ENCODE results near the gene THY1.
"Not testable (repeated sequence)": the region's sequence is repeated elsewhere in the genome, so short reads cannot be mapped to it uniquely, and the experiment has no call there.

THY1 gene

GRCh38 chr11:119445850-119446249 is 22.9 kb upstream of the THY1 start:
- no peak for DNase-seq (ENCODE audit: low read depth)

GRCh38 chr11:119445379-119445778 is 22.4 kb upstream of the THY1 start:
- DNase-seq (ENCODE audit: low read depth), result no peak

DNA sequence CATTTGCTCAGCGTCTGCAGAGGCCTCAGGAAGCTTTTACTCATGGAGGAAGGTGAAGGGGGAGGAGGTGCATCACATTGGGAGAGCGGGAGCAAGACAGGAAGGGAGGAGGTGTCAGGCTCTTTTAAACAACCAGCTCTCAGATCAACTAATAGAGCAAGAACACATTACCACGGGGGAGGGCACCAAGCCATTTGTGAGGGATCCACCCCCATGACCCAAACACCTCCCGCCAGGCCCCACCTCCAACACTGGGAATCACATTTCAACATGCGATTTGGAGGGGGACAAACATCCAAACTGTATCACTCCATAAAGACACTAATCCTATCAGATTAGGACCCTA is 18.9 kb upstream of the THY1 start:
- DNase-seq (ENCODE audit: low read depth), result no peak

- DNase-seq (ENCODE audit: low read depth), result no peak
These were observed 15.6 kb upstream of the THY1 start for GRCh38 chr11:119438599-119438998.

DNA sequence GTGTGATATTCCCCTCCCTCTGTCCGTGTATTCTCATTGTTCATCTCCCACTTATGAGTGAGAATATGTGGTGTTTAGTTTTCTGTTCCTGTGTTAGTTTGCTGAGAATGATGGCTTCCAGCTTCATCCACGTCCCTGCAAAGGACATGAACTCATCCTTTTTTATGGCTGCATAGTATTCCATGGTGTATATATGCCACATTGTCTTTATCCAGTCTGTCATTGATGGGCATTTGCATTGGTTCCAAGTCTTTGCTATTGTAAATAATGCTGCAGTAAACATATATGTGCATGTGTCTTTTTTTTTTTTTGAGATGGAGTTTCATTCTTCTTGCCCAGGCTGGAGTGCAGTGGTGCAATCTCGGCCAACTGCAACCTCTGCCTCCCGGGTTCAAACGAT is 14.5 kb upstream of the THY1 start:
- not testable (repeated sequence) for DNase-seq (ENCODE audit: low read depth)

DNA sequence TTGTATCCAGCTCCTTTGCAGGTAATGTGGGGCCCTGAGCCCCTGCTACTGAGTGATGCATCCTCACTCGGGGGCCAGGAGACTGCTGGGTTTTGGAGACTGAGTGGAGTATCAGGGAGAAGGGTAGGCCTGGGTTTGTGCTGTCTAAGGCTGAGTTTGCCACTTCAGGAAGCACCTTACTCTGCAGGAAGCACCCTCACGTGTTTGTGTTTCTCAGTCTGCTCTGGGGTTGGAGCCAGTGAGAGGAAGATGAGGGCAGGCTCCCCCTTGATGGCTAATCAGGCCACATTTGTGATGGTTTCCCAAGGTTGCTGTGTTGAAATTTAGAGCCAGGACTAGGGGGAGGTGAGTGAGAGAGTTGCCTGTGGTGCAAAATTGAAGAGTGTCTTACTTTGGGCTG is 13.7 kb upstream of the THY1 start:
- DNase-seq (ENCODE audit: low read depth), result no peak

GRCh38 chr11:119436093-119436492 is 13.1 kb upstream of the THY1 start:
- DNase-seq (ENCODE audit: low read depth), result no peak

DNA sequence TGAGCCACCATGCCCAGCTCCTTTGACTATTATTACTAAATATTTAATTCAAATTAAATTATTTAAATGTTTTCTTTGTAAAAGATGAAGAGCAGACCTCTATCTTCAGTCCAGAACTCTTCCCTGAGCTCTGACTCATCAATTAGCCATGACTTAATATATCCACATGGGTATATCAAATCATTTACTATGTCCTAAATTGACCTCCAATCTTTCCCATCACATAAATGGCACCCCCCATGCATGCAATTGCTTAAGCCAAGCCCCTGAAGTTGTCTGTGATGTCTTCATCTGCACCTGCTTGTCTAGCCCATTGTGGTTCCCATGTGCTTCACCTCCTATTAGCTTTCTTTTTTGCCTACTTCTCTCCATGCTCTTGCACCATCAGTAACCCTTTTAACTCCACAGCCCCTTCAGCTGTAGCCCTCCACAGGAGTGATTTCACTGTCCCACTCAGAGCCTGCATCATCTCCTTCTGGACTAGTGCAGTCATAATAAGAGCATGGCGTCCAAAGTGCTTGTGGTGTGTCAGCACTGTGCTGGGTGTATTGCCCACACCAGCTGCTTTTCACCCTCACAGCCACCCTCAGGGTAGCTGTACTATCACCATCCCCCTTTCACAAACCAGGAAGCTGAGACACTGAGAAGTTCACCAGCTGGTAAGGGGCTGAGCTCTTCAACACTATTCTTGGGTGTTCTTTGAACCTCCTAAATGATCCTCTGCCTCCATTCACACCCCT is 11.8 kb upstream of the THY1 start:
- no peak for DNase-seq (ENCODE audit: low read depth)

DNA sequence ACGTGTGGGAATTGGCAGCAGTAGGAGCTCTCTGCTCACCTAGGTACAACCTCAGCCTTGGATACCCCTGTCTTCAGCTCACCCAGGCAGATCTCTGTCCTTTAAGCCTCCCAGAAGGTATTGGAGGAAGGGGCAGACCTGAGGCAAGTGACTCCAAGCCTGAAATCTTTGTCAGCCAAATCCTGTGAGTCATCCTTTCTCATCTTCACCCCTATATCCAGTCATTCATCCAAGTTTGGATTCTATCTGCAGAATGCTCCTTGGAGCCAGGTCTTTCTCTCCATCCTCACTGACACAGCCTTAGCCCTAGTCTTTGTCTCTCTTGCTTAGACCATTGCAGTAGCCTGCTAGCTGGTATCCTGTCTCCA is 10.4 kb upstream of the THY1 start:
- DNase-seq (ENCODE audit: low read depth), result no peak

- peak; percentile 80 for DNase-seq (ENCODE audit: low read depth)
These were observed 9.7 kb upstream of the THY1 start for GRCh38 chr11:119432484-119433357.

GRCh38 chr11:119431523-119431922 is 8.6 kb upstream of the THY1 start:
- DNase-seq (ENCODE audit: low read depth), result no peak

GRCh38 chr11:119427279-119427678 is 4.3 kb upstream of the THY1 start:
- DNase-seq (ENCODE audit: low read depth), result peak; percentile 58

GRCh38 chr11:119426142-119426541 is 3.2 kb upstream of the THY1 start:
- DNase-seq (ENCODE audit: low read depth), result no peak

GRCh38 chr11:119424775-119425174 is 1.8 kb upstream of the THY1 start:
- DNase-seq (ENCODE audit: low read depth), result no peak

DNA sequence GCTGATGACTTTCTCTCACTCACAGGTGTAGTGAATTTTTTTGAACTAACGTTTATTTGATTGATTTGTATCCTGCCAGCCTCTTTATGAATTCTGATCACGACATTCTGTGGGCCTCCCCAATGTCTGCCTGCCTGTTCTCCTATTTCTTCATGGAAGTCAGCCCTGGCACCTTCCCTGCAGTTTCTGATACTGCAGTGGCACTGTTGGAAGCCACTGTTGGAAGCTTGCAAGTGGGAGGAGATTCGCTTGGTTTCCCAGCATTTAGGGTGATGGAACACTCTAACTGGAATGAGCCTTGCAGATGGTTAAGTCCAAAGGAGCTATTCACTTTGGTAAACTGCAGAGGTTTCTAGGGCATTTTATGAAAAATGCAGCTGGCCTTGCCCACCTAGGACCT is 1.3 kb upstream of the THY1 start:
- no peak for DNase-seq (ENCODE audit: low read depth)

DNA sequence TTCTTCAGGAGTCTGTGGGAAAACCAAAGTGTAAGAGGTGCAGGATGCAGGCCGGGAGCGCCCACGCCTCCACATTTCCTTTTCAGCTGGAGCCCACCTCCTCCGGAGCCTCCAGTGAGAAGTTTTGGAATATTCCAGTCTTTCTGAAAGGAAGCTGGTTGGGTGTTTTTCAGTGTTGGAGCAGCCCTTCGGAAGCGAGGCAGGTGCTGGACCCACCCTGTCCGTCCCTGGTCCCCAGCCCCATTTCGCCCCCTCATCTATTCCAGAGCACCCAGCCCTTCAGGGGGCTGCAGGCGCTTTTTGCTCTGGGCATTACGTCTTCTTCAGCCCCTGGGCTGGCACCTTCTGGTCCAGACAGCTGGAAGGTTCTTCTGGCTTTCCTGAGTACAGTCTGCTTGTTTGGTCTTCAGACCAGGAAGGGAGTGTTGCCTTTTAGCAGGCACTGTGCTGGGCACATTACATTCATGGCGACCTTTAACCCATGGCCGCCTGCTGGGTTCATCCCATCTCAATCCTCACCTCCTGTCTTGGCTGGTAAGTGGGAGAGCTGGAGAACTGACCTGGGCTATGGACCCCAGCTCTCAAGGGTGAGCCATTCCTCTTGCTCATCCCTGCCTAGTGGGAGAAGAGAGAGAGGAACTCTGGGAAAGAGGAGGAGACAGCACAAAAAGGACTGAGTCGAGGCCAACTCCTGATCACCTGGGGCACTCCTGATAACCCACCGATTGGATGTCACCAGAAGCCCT is 710 bp upstream of the THY1 start:
- DNase-seq (ENCODE audit: low read depth), result no peak

DNA sequence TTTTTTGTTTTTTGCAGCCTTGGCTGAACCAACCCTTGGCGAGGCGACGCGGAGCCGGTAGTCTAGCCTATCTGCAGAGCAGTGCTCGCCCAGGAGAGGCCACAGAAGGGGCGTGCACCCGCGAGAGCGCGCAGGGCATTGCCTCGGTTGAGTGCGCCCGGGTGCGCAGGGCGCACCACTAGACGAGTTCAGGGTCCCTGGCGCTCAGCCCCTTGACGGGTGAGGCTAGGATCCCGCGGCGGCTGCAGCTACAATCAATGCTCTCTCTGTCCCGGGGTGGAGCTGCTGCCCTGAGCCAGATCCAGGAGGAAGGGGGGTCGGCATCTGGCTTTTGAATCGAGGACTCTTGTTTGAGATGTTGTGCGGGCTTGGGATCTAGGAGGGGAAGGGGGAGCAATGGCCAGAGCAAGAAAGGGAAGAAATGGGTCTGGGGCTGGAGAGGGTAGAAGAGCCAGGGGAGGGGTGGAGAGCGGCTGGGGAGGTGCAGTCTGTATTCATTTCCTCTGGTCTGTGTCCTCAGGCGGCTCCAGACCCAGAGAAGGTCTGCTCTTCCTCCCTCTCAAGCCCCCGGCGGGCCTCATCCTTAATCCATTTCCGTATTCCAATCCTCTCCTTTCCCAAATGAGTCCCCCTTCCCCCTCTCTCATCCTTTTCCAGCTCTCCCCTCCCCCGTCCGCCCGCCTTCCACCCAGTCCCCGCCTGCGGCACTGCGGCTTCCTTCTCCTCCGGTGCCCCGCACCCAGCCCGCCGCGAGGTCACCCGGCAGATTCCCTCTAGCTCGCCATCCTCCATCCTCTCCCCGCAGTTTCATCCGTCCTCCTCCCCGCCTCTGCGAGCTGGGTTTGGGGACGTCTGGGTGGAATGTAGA is 797 bp downstream of the THY1 start:
- DNase-seq (ENCODE audit: low read depth), result no peak

DNA sequence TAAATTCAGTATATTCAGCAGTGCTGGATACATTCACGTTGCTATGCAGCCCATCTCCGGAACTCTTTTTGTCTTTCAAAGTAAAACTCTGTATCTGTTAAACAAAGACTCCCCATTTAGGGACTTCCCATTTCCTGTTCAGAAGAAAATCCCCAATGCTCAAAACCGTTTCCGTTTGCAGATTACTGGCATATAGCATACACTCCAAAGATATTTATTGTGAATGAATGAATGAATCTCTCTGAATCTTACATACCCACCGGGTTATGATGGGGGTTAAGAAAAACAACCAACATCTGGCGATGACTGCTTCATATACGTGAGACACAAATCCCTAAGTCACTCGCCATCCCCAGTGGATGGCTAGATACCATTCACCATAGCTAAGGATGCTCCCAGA is 1.6 kb downstream of the THY1 start:
- DNase-seq (ENCODE audit: low read depth), result no peak

- no peak for DNase-seq (ENCODE audit: low read depth)
These were observed 2.3 kb downstream of the THY1 start for GRCh38 chr11:119420631-119421030.

- no peak for DNase-seq (ENCODE audit: low read depth)
These were observed 3.0 kb downstream of the THY1 start for GRCh38 chr11:119419834-119420492.

DNA sequence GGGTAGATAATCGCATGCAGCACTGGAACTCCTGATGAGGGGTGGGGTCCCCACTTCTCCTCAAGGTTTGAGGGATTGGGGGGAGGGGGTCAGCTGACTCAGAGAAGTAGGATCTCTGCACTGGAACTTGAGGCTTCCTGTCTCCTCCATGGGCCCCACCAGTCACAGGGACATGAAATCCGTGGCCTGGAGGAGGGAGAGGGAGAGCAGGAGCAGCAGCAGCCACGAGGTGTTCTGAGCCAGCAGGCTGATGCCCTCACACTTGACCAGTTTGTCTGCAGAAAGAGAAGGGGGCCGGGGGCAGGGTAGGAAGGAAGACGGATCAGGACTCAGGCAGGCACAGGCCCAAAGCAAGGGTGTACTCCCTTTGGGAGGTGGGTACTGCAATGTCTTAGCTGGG is 3.7 kb downstream of the THY1 start:
- DNase-seq (ENCODE audit: low read depth), result no peak

Data from amniotic epithelial cell (primary cell).